ENCODE measurements around the gene SLC2A1. TPM values are rescaled to one million over a fixed set of nuclear protein-coding genes. Genes with fewer than 3 reads are reported as not detected.

Gene SLC2A1
- total RNA-seq, 1 experiment from 2014 or later, result 245 TPM

DNA sequence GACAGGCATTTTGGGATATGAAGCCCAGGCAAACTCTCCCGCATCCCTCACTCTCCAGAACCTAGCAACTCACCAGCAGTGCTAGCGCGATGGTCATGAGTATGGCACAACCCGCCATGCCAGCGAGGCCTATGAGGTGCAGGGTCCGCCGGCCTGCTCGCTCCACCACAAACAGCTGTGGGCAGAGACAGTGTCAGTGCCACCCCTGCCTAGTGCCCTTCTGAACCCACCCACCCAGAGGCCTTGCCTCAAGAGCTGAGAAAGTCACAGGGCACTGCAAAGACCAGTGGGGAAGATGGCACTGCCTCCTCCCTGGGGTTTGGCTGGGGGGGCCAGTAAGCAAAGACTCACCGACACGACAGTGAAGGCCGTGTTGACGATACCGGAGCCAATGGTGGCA is 29.8 kb downstream of the SLC2A1 start:
- ChIA-PET CTCF (no interaction called here), POLR2A (ENCODE audit: unreplicated experiment) (no interaction called here)
- Histone ChIP-seq H3K9ac (ENCODE audit: low read length) (no peak overlapping the region), H2AFZ (ENCODE audit: low read length) (no peak overlapping the region), H3K79me2 (ENCODE audit: low read length) (peaks cover 32% of the 10 kb centered on the region), H3K27ac (ENCODE audit: low read length) (no peak overlapping the region), H3K4me1 (ENCODE audit: insufficient read depth, low read length) (peaks cover 39% of the 10 kb centered on the region), H4K20me1 (ENCODE audit: low read length) (no peaks in the 10 kb centered on the region), H3K9me3 (ENCODE audit: low read length) (no peaks in the 10 kb centered on the region), H3K36me3 (ENCODE audit: low read depth, low read length) (peaks cover 76% of the 10 kb centered on the region), H3K9me2 (replicated peaks; ENCODE audit: low read length) (no peaks in the 10 kb centered on the region), H3K27me3 (ENCODE audit: low read length) (no peaks in the 10 kb centered on the region), H3F3A (ENCODE audit: low read length, unreplicated experiment) (peaks cover 14% of the 10 kb centered on the region), H3K4me3 (ENCODE audit: low read length) (no peak overlapping the region), H3K4me2 (ENCODE audit: low read length) (no peak overlapping the region)
- DNase-seq, result no peak
- no peak for ATAC-seq
- BruUV-seq (replicated peaks), result no TSS peak
- intact Hi-C loops (cut with micrococcal nuclease), result no loop called here
- TF ChIP-seq EZH2phosphoT487 (IDR thresholded peaks at IDR 0.05; ENCODE audit: borderline replicate concordance, low read length), result no peak
- TF ChIP-seq EZH2 (IDR thresholded peaks at IDR 0.05; ENCODE audit: low read length, unreplicated experiment), result no peak
- TF ChIP-seq CTCF (conservative IDR thresholded peaks at IDR 0.05; ENCODE audit: low read depth, low read length), result no peak

GRCh38 chr1:42927920-42928505 is 30.7 kb downstream of the SLC2A1 start:
- Histone ChIP-seq H4K20me1 (ENCODE audit: low read length) (no peaks in the 10 kb centered on the region), H3K79me2 (ENCODE audit: low read length) (peaks cover 24% of the 10 kb centered on the region), H3K4me1 (ENCODE audit: insufficient read depth, low read length) (peaks cover 37% of the 10 kb centered on the region), H3K9ac (ENCODE audit: low read length) (no peak overlapping the region), H3K36me3 (ENCODE audit: low read depth, low read length) (peaks cover 68% of the 10 kb centered on the region), H3F3A (ENCODE audit: low read length, unreplicated experiment) (peaks cover 14% of the 10 kb centered on the region), H3K27me3 (ENCODE audit: low read length) (no peaks in the 10 kb centered on the region), H2AFZ (ENCODE audit: low read length) (no peak overlapping the region), H3K9me3 (ENCODE audit: low read length) (no peaks in the 10 kb centered on the region), H3K4me2 (ENCODE audit: low read length) (no peak overlapping the region), H3K27ac (ENCODE audit: low read length) (no peak overlapping the region), H3K9me2 (replicated peaks; ENCODE audit: low read length) (no peaks in the 10 kb centered on the region), H3K4me3 (ENCODE audit: low read length) (no peak overlapping the region)
- CTCF ChIA-PET, result no interaction called here
- intact Hi-C loops (cut with micrococcal nuclease), result no loop called here
- no TSS peak for BruUV-seq (replicated peaks)
- TF ChIP-seq EZH2 (IDR thresholded peaks at IDR 0.05; ENCODE audit: low read length, unreplicated experiment) (no peak), EZH2phosphoT487 (IDR thresholded peaks at IDR 0.05; ENCODE audit: borderline replicate concordance, low read length) (no peak), CTCF (conservative IDR thresholded peaks at IDR 0.05; ENCODE audit: low read depth, low read length) (no peak)
- POLR2A ChIA-PET (ENCODE audit: unreplicated experiment), result interaction anchor here (0.7 kb wide), 1 partner anchor 932 kb away, joined by 3 read pairs; no protein-coding TSS in a partner anchor
- ATAC-seq (no peak), DNase-seq (no peak)

DNA sequence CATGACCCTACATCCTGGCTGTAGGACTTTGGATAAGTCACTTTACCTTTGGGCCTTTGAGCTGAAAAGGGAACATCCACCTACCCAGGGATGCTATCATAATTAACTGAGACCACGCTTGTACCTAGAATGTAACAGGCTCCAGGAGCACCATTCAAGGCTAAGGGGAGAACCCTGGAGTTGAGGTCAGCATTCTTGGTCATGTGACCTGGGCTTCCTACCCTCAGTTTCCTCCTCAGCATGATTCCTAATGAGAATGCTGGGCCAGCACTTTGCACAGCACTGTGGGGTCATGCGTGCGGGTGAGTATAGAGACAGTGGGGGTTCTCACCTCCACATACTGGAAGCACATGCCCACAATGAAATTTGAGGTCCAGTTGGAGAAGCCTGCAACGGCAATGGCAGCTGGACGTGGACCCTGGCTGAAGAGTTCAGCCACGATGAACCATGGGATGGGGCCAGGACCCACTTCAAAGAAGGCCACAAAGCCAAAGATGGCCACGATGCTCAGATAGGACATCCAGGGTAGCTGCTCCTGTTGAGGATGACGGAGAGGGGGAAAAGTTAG is 31.3 kb downstream of the SLC2A1 start:
- Histone ChIP-seq H3K4me2 (ENCODE audit: low read length) (no peak overlapping the region), H3F3A (ENCODE audit: low read length, unreplicated experiment) (peaks cover 14% of the 10 kb centered on the region), H3K4me1 (ENCODE audit: insufficient read depth, low read length) (peaks cover 37% of the 10 kb centered on the region), H3K27me3 (ENCODE audit: low read length) (no peaks in the 10 kb centered on the region), H3K79me2 (ENCODE audit: low read length) (peaks cover 17% of the 10 kb centered on the region), H3K9me2 (replicated peaks; ENCODE audit: low read length) (no peaks in the 10 kb centered on the region), H3K4me3 (ENCODE audit: low read length) (no peak overlapping the region), H3K9me3 (ENCODE audit: low read length) (no peaks in the 10 kb centered on the region), H2AFZ (ENCODE audit: low read length) (no peak overlapping the region), H3K9ac (ENCODE audit: low read length) (no peak overlapping the region), H3K27ac (ENCODE audit: low read length) (no peak overlapping the region), H4K20me1 (ENCODE audit: low read length) (no peaks in the 10 kb centered on the region), H3K36me3 (ENCODE audit: low read depth, low read length) (peaks cover 64% of the 10 kb centered on the region)
- BruUV-seq (replicated peaks), result no TSS peak
- no peak for ATAC-seq
- intact Hi-C loops (cut with micrococcal nuclease), result no loop called here
- no peak for TF ChIP-seq CTCF (conservative IDR thresholded peaks at IDR 0.05; ENCODE audit: low read depth, low read length)
- TF ChIP-seq EZH2 (IDR thresholded peaks at IDR 0.05; ENCODE audit: low read length, unreplicated experiment), result no peak
- no peak for DNase-seq
- POLR2A ChIA-PET (ENCODE audit: unreplicated experiment), result interaction anchor here (0.5 to 0.7 kb wide), 2 partner anchors 235 to 931 kb away, joined by 3 read pairs; no protein-coding TSS in a partner anchor
- CTCF ChIA-PET, result no interaction called here
